C4-2B (cell line): ENCODE data around the gene STRA6.
"Not testable (repeated sequence)": the region's sequence is repeated elsewhere in the genome, so short reads cannot be mapped to it uniquely, and the experiment has no call there.

Experiments used
- CTCF ChIP-seq: fragments of 450-650 bp; conservative IDR thresholded peaks from 2 replicates; pipeline ENCODE4 v1.5.1; 2017; ENCODE audit warnings: mild to moderate bottlenecking
- ZFX ChIP-seq: fragments of 450-650 bp; IDR thresholded peaks from 2 replicates; pipeline ENCODE4 v1.6.1; 2017

GRCh38 chr15:74160390-74160789 is 42.2 kb downstream of the STRA6 start:
- not testable (repeated sequence) for TF ChIP-seq CTCF, ZFX
